Pancreas (tissue), 10 donors: ENCODE data around the gene DDX1. TPM values are rescaled to one million over a fixed set of nuclear protein-coding genes. Genes with fewer than 3 reads are reported as not detected.

Source experiments
- ATAC-seq, 4 donors: fragments of 200-7000 bp; cut with Tn5 transposase; one replicate each; pipeline versions ENCODE4 v1.8.0 to v1.9.1; 2020; ENCODE audit warnings: mild to moderate bottlenecking in 4 of 4, moderate library complexity in 4 of 4
- DNase-seq, 6 donors: peaks; one replicate each; pipeline ENCODE4 v3.0.0-alpha.2; 2020
- FAIRE-seq: peaks from 2 replicates; lab custom pipeline; 2012; peaks lifted over from hg19 to GRCh38; lab: Jason Lieb, UNC
- H3K27ac ChIP-seq, 4 donors: fragments of 200-600 bp; sonication (generic); 1 replicate in 3 of 4; 2 replicates in 1 of 4; pipeline versions ENCODE4 v1.5.0 to v1.8.0; 2020
- H3K27me3 ChIP-seq, 4 donors: fragments of 200-600 bp; one replicate each; pipeline ENCODE4 v1.8.0; 2021
- H3K36me3 ChIP-seq, 3 donors: fragments of 200-600 bp; sonication (generic) in 1 of 3; one replicate each; pipeline versions ENCODE4 v1.5.0 to v1.8.0; 2020 to 2021
- H3K4me1 ChIP-seq, 3 donors: fragments of 200-600 bp; one replicate each; pipeline ENCODE4 v1.8.0; 2021
- H3K4me3 ChIP-seq, 4 donors: fragments of 200-600 bp; sonication (generic) in 2 of 4; one replicate each; pipeline versions ENCODE4 v1.5.0 to v1.8.0; 2020 to 2021
- H3K9me3 ChIP-seq, 4 donors: fragments of 200-600 bp; one replicate each; pipeline ENCODE4 v1.8.0; 2021
- WGBS, 2 donors: extraction: QIAGEN DNeasy Blood & Tissue Kit; methylation state at CpG; one replicate each; pipeline ENCODE4 v1.1.7; 2013; 5-methylcytosine and 5-hydroxymethylcytosine counted together
- intact Hi-C, 3 donors: fragments of 100-400 bp; cut with DNase I; formaldehyde crosslinking; loops; one replicate each; pipeline versions ENCODE4 v1.11.1 to v1.14.2; 2022
- polyA plus RNA-seq, 2 donors: library from polyadenylated mRNA; stranded (reverse); fragments of 200-250 nt; gene quantifications; one replicate each; pipeline ENCODE4 v1.2.3, GENCODE V29; 2013
- total RNA-seq, 6 donors: library from RNA; stranded (reverse); fragmentation: NEBNext Ultra II Directional in 4 of 6; extraction: Animal tissue kit (Norgen Biotek cat#: 25700) in 4 of 6; gene quantifications; one replicate each; pipeline versions ENCODE4 v1.2.1 to v1.2.4, GENCODE V29; 2021 to 2023
- TF ChIP-seq, protein P1 (sequence below), 4 donors: fragments of 200-600 bp; sonication (generic) in 3 of 4; IDR thresholded peaks; one replicate each; pipeline versions ENCODE4 v1.5.0 to v1.8.0; 2021; ENCODE audit warnings: antibody characterized with exemption in 4 of 4
- donor health status: healthy with polysubstance abuse.
- donor health status: DM: no; HTN: no; CAD: no; lungs with moderate emphysema.
- donor health status: DM: no; HTN: no; CAD: no.
- donor health status: control.
- donor health status: control.
- donor health status: Bipolar disorder and iron deficiency.
- donor health status: DM: yes; HTN: yes; CAD: no.
- donor health status: DM: no; HTN: no; CAD: no.
- donor health status: DM: no; HTN: no; CAD: no.
- donor health status: DM: yes; HTN: yes; CAD: no.

Gene DDX1
- total and polyA plus RNA-seq, 8 donors = 25.5 to 55.1 (median 43.1) TPM

DNA sequence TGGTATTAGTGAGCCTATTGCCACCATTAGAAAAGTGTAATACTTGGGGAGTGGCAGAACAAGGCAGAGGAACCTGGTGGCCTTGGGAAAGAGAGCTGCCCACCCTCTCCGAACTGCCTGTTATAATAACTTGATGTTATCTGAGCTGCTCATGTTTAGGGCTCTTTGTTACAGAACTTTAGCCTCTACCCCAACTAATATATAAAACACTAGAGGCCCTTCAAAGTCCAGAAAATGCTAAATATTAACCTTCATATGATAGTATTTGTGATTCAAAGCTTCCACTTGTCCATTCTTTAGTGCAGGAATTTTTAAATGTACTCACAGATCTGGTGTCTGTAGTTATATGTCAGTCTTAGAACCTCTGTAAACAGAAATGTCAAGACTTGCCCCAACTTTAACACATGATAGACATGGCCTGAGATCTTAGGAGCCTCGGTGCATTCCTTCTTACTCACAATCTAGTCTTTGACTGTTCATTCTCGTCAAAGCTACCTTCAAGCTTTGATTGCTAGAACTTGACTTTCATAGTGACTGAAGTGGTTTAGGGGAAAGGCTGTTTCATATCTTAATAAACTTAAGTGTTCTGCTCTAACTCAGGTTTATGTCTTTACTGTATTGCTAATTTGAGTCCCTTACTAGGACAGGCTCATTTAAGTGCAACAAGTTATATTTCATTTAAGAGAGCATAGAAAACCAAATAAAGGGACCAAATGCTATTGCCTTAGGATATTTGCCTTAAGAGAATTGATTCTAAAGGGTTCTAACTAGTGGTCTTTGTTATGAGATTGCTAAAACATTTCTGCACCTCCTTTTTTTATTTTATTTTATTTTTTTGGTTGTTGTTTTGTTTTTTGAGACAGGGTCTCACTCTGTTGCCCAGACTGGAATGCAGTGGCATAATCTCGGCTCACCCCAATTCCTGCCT is 41.6 kb downstream of the DDX1 start:
- intact Hi-C loops = loop anchor here in 1 of 3 donors (10.0 kb wide), 1 partner anchor 971 kb away; no protein-coding TSS in a partner anchor
- WGBS, 2 donors = 89 to 96% methylated on average over 4 of the region's 4 CpGs
- peaks cover 18 to 20% (median 20%) of the 10 kb centered on the region in 3 donors for H3K4me1 ChIP-seq
- H3K27me3 ChIP-seq = no peaks in the 10 kb centered on the region
- no peak overlapping the region for H3K27ac ChIP-seq
- peaks cover 2 to 42% (median 23%) of the 10 kb centered on the region in 3 donors for H3K36me3 ChIP-seq
- no peaks in the 10 kb centered on the region for H3K9me3 ChIP-seq
- TF ChIP-seq, protein P1, sequence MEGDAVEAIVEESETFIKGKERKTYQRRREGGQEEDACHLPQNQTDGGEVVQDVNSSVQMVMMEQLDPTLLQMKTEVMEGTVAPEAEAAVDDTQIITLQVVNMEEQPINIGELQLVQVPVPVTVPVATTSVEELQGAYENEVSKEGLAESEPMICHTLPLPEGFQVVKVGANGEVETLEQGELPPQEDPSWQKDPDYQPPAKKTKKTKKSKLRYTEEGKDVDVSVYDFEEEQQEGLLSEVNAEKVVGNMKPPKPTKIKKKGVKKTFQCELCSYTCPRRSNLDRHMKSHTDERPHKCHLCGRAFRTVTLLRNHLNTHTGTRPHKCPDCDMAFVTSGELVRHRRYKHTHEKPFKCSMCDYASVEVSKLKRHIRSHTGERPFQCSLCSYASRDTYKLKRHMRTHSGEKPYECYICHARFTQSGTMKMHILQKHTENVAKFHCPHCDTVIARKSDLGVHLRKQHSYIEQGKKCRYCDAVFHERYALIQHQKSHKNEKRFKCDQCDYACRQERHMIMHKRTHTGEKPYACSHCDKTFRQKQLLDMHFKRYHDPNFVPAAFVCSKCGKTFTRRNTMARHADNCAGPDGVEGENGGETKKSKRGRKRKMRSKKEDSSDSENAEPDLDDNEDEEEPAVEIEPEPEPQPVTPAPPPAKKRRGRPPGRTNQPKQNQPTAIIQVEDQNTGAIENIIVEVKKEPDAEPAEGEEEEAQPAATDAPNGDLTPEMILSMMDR (IDR thresholded peaks at IDR 0.05) = no peak
- no peak for ATAC-seq
- no peak for DNase-seq
- H3K4me3 ChIP-seq = no peak overlapping the region
- FAIRE-seq = no peak

DNA sequence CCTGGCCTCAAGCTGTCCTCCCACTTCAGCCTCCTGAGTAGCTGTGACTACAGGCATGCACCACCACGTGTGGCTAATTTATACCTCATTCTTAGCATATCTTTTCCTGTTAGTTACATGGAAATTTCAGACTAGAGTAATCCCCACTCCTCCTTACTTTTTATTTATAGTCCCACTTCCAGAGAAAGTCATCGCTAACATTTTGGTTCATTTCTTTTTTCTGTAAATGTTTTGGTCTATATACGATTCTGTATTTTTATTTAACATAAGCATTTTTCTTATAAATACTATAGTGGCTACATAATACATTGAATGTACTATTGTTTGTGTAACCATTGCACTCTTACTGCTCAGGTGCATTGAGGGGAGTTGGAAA is 42.3 kb downstream of the DDX1 start:
- no peak overlapping the region for H3K4me3 ChIP-seq
- WGBS, 2 donors = 82 to 90% methylated on average over 3 of the region's 3 CpGs
- no peak for ATAC-seq
- no peaks in the 10 kb centered on the region for H3K9me3 ChIP-seq
- TF ChIP-seq, protein P1 (IDR thresholded peaks at IDR 0.05) = no peak
- no peak overlapping the region for H3K27ac ChIP-seq
- peaks cover 0 to 39% (median 23%) of the 10 kb centered on the region in 3 donors for H3K36me3 ChIP-seq
- no peaks in the 10 kb centered on the region for H3K27me3 ChIP-seq
- intact Hi-C loops = loop anchor here in 1 of 3 donors (10.0 kb wide), 1 partner anchor 971 kb away; no protein-coding TSS in a partner anchor
- no peak for DNase-seq
- no peak for FAIRE-seq
- peaks cover 14 to 16% (median 16%) of the 10 kb centered on the region in 3 donors for H3K4me1 ChIP-seq

DNA sequence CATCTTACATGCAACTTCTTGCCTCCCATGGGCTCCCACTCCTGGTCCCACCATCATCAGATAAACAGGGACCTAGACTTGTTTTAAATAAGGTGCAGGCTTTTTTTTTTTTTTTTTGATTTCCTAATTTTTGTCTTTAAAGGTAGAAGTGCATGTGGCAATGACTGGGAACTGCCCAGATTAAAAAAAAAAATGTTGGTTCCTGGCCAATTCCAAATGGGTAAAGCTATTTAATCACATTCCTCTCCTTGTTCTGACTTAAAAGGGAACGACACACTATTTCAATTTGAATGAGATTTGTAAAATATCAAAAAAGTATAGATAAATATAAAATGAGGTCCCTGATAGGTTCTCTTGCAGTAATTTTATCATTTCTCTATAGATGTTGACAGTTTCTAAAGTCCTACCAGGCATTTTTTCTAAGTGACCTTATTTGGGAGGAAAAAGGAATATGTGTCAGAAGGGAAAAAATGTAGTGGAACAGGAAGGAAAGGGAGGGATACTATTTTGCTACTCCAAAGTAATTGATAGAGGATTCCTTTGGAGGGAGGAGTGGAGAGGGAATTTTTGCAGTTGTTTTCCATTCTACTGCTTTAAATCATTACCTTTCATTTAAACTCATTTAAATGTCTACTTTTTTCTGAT is 43.3 kb downstream of the DDX1 start:
- H3K27me3 ChIP-seq = no peaks in the 10 kb centered on the region
- FAIRE-seq = no peak
- no peaks in the 10 kb centered on the region for H3K9me3 ChIP-seq
- peak in 1 of 4 donors; percentile 37 for ATAC-seq
- H3K4me3 ChIP-seq = no peak overlapping the region
- DNase-seq = no peak
- H3K27ac ChIP-seq = no peak overlapping the region
- peaks cover 6 to 9% (median 8%) of the 10 kb centered on the region in 3 donors for H3K4me1 ChIP-seq
- intact Hi-C loops = loop anchor here in 1 of 3 donors (10.0 kb wide), 1 partner anchor 970 kb away; no protein-coding TSS in a partner anchor
- 24 to 28% methylated on average over 1 of the region's 1 CpG for WGBS, 2 donors
- peaks cover 0 to 37% (median 19%) of the 10 kb centered on the region in 3 donors for H3K36me3 ChIP-seq
- TF ChIP-seq, protein P1 (IDR thresholded peaks at IDR 0.05) = no peak

DNA sequence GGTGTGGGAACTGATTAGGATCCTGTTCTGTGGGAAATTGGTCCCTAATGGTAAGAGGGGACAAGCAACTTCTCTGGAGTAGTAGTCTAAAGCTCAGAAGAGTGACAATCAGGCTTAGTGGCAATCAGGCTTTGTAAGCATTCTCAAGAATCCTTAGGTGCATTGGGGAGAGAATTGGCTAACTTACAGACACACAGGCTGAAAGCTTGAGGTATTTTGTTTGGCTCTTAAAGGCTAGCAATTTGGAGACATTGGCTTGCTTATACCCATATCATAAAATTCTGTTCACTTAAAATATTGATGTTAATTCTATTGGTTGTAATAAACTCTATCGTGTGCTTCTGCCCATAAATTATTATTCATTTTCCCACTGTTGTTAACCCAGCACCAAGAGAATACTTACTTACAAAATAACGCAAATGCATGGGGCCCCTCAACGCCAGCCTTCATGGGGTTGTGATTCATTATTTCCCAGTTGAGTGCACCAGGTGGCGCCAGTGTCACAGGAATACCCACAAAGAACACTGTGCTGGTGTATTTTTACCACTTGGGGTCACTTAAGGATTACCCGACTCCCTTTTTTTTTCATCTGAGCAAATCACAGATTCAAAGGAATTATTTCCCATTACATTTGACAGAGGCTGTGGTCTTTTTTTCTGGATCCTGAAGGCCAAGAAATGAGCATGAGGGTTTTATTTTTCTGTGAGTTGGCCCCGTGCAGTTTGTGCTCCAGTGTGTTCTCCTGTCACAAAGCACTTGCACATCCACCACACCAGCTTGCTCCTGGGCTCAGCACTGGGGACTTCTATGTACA is 45.5 kb downstream of the DDX1 start:
- WGBS, 2 donors = 20 to 25% methylated on average over 6 of the region's 6 CpGs
- DNase-seq (peak in 4 of 6 donors; percentile 31 to 72 (median 50)), ATAC-seq (peak; percentile 70 to 94 (median 88)), FAIRE-seq (peak; percentile 61)
- TF ChIP-seq, protein P1 (IDR thresholded peaks at IDR 0.05) = peak; percentile 39 to 75 (median 70)
- intact Hi-C loops = loop anchor here in 1 of 3 donors (10.0 kb wide), 1 partner anchor 968 kb away; no protein-coding TSS in a partner anchor
- Histone ChIP-seq H3K4me3 (no peak overlapping the region), H3K27ac (no peak overlapping the region), H3K4me1 (peaks cover 0 to 4% (median 0%) of the 10 kb centered on the region in 3 donors), H3K9me3 (no peaks in the 10 kb centered on the region), H3K27me3 (no peaks in the 10 kb centered on the region), H3K36me3 (peaks cover 0 to 16% (median 8%) of the 10 kb centered on the region in 3 donors)
